ENCODE data around the gene MAPK6. TPM values are rescaled to one million over a fixed set of nuclear protein-coding genes. Genes with fewer than 3 reads are reported as not detected.

The MAPK6 gene
- total and polyA plus RNA-seq, 2 of the 8 experiments (the other 6 are each of a cell fraction or from before 2014, with no cell fraction given): 22.6 to 108 TPM

DNA sequence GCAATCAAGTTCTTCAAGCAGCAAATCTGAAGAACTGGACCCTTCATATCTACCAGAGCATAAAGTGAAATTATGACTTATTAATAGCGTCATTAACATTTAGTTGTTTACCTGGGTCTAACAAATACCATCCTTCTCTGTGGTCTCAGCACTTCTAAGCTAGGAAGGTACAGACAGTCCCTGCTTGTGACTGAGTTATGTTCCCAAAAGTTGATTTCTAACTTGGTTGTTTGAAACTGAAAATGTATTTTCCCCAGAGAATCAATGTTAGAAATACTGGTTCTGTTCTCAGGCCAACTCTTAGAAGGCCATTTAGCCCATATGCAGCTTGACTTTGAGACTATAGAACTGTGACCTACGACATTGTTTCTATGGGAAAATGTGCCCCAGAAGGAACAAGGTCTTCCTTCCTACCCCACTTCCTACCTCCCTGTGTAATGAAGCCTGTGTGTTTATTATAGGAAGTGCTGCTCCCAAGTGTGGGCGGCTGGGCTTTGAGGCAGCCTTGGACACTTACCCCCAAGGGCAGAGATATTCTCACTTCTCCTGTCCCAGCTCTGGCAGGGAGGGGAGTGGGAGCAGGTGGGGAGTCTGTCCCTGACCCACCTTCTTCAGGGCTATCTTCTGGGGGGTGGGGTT lies 12.2 kb upstream of the MAPK6 start:
- H2BK15ac ChIP-seq (ENCODE audit: low read length): no peak overlapping the region
- no peak overlapping the region for H2BK20ac ChIP-seq (ENCODE audit: low read length)
- no peak overlapping the region for H2BK5ac ChIP-seq (ENCODE audit: low read depth, low read length)
- H2AFZ ChIP-seq (ENCODE audit: low read length): no peak overlapping the region
- no peaks in the 10 kb centered on the region for H3K79me2 ChIP-seq (ENCODE audit: control insufficient read depth in 1 of 2, insufficient read depth in 2 of 2, low read length in 2 of 2)
- H3K14ac ChIP-seq (ENCODE audit: insufficient read length): no peak overlapping the region
- DNase-seq (ENCODE audit: low read depth in 1 of 2, low spot score in 2 of 2) (no peak), FAIRE-seq (no peak)
- H4K5ac ChIP-seq (ENCODE audit: insufficient read length, low read depth, low read length): no peak overlapping the region
- ChIA-PET CTCF (ENCODE audit: partially characterized antibody) (interaction anchor here (3.8 kb wide), 1 partner anchor 71 kb away, joined by 10 read pairs; no protein-coding TSS in a partner anchor), POLR2A (ENCODE audit: partially characterized antibody) (interaction anchor here (0.6 to 1.2 kb wide), 3 partner anchors 8 to 13 kb away, joined by 3 to 4 read pairs (median 3); partner anchors contain the start of gene MAPK6)
- no peak overlapping the region for H2AK5ac ChIP-seq (ENCODE audit: low read depth, low read length)
- no peak overlapping the region for H3K4ac ChIP-seq (replicated peaks; ENCODE audit: insufficient read length, low read depth, low read length)
- no peaks in the 10 kb centered on the region for H3K27me3 ChIP-seq (replicated peaks in 1 of 4; ENCODE audit: control insufficient read depth in 3 of 4, extremely low read depth in 1 of 4, insufficient read depth in 3 of 4, low read length in 3 of 4)
- no peak overlapping the region for H3K27ac ChIP-seq (ENCODE audit: low read depth, low read length)
- H3K79me1 ChIP-seq (ENCODE audit: low read depth, low read length): no peaks in the 10 kb centered on the region
- no peak overlapping the region for H3K18ac ChIP-seq (ENCODE audit: extremely low read depth, low read length)
- H3K9ac ChIP-seq (replicated peaks in 1 of 4; ENCODE audit: extremely low read depth in 1 of 4, low read depth in 3 of 4, low read length in 3 of 4): no peak overlapping the region
- no peaks in the 10 kb centered on the region for H3K4me1 ChIP-seq (replicated peaks in 1 of 4; ENCODE audit: control insufficient read depth in 3 of 4, insufficient read depth in 4 of 4, low read length in 3 of 4)
- H3K36me3 ChIP-seq (ENCODE audit: control insufficient read depth in 2 of 4, insufficient read depth in 4 of 4, low read length in 3 of 4): no peaks in the 10 kb centered on the region
- no peak overlapping the region for H3K4me2 ChIP-seq (ENCODE audit: insufficient read depth in 1 of 2, low read depth in 2 of 2, low read length in 2 of 2)
- no peak overlapping the region for H3K56ac ChIP-seq (replicated peaks; ENCODE audit: insufficient read length, low read depth, low read length)
- no peak overlapping the region for H4K91ac ChIP-seq (replicated peaks; ENCODE audit: insufficient read length, low read length)
- no peak overlapping the region for H3K4me3 ChIP-seq (ENCODE audit: extremely low read depth in 1 of 4, insufficient read depth in 2 of 4, low read depth in 3 of 4, low read length in 4 of 4)
- no peak overlapping the region for H3K23ac ChIP-seq (ENCODE audit: insufficient read length)
- H4K20me1 ChIP-seq (replicated peaks in 1 of 2; ENCODE audit: control insufficient read depth in 1 of 2, insufficient read depth in 2 of 2, low read length in 2 of 2): no peaks in the 10 kb centered on the region
- no peak overlapping the region for H2BK120ac ChIP-seq (replicated peaks; ENCODE audit: low read depth, low read length)
- H3K9me3 ChIP-seq (ENCODE audit: insufficient read depth in 2 of 2, low read depth in 1 of 2, low read length in 1 of 2): no peaks in the 10 kb centered on the region
- H2BK12ac ChIP-seq (ENCODE audit: low read depth, low read length): no peak overlapping the region
- H4K8ac ChIP-seq (ENCODE audit: extremely low read depth, insufficient read depth, low read length): no peak overlapping the region
- 81% methylated on average over 3 of the region's 3 CpGs; no CpG with 5 or more reads in 1 of the 2 experiments for WGBS, 2 experiments (ENCODE audit: extremely low coverage in 1 of 2, insufficient coverage in 1 of 2, insufficient read length in 1 of 2, insufficient replicate concordance in 2 of 2, low coverage in 1 of 2, low lambda C conversion rate in 2 of 2, missing lambda C conversion rate in 1 of 2)
- H3K23me2 ChIP-seq (ENCODE audit: low read depth, low read length): no peaks in the 10 kb centered on the region
- TF ChIP-seq EZH2 (IDR thresholded peaks at IDR 0.05; ENCODE audit: low read depth, low read length, severe bottlenecking) (no peak), SP4 (IDR thresholded peaks at IDR 0.05; ENCODE audit: low read length) (no peak), FOSL1 (IDR thresholded peaks at IDR 0.05; ENCODE audit: insufficient read depth, low read depth, low read length) (no peak), KDM5A (IDR thresholded peaks at IDR 0.05; ENCODE audit: low read length) (no peak), EGR1 (IDR thresholded peaks at IDR 0.05; ENCODE audit: borderline replicate concordance, low read depth, low read length) (no peak), TAF1 (IDR thresholded peaks at IDR 0.05; ENCODE audit: low read depth, low read length) (no peak), SUZ12 (IDR thresholded peaks at IDR 0.05; ENCODE audit: low read length) (no peak), POU5F1 (IDR thresholded peaks at IDR 0.05; ENCODE audit: low read depth, low read length) (no peak), CTCF (IDR thresholded peaks at IDR 0.05; ENCODE audit: control extremely low read depth in 1 of 3, insufficient read depth in 1 of 3, low read depth in 1 of 3, low read length in 3 of 3) (no peak), POLR2A (IDR thresholded peaks at IDR 0.05; ENCODE audit: control extremely low read depth in 1 of 2, low read depth in 2 of 2, low read length in 2 of 2) (no peak)
- TF ChIP-seq, protein P1, sequence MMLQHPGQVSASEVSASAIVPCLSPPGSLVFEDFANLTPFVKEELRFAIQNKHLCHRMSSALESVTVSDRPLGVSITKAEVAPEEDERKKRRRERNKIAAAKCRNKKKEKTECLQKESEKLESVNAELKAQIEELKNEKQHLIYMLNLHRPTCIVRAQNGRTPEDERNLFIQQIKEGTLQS (IDR thresholded peaks at IDR 0.05; ENCODE audit: insufficient read depth, low read depth, low read length): no peak

All from H1 (cell line).